Suprapubic skin (tissue), 3 donors: ENCODE measurements around the gene ABTB1.

ENCODE experiments used
- CTCF ChIP-seq, 2 donors: fragments of 200-600 bp in 1 of 2; fragments of 450-650 bp in 1 of 2; sonication (generic) in 1 of 2; IDR thresholded peaks; one replicate each; pipeline ENCODE4 v1.5.1; 2016 to 2019; ENCODE audit warnings: antibody characterized with exemption in 2 of 2, mild to moderate bottlenecking in 1 of 2, moderate library complexity in 1 of 2
- EP300 ChIP-seq: sonication (generic); formaldehyde crosslinking; IDR thresholded peaks from one replicate; pipeline ENCODE4 v1.6.1; 2017; ENCODE audit warnings: antibody characterized with exemption

- TF ChIP-seq CTCF (IDR thresholded peaks at IDR 0.05) (no peak), EP300 (no peak)
Measured at GRCh38 chr3:127726894-127727293, 54.1 kb downstream of the ABTB1 start.
